PC-9 (cell line): ENCODE measurements around the gene PTCD1.

Experiments used
- EZH2 ChIP-seq: fragments of 200-600 bp; sonication (generic); IDR thresholded peaks from 2 replicates; pipeline ENCODE4 v1.8.0; 2017; ENCODE audit warnings: antibody characterized with exemption, low read depth
- TF ChIP-seq, protein P1 (sequence below): fragments of 200-600 bp; sonication (generic); conservative IDR thresholded peaks from 2 replicates; pipeline ENCODE4 v1.6.1; 2017; ENCODE audit warnings: mixed run types, antibody characterized with exemption, mild to moderate bottlenecking, moderate library complexity

DNA sequence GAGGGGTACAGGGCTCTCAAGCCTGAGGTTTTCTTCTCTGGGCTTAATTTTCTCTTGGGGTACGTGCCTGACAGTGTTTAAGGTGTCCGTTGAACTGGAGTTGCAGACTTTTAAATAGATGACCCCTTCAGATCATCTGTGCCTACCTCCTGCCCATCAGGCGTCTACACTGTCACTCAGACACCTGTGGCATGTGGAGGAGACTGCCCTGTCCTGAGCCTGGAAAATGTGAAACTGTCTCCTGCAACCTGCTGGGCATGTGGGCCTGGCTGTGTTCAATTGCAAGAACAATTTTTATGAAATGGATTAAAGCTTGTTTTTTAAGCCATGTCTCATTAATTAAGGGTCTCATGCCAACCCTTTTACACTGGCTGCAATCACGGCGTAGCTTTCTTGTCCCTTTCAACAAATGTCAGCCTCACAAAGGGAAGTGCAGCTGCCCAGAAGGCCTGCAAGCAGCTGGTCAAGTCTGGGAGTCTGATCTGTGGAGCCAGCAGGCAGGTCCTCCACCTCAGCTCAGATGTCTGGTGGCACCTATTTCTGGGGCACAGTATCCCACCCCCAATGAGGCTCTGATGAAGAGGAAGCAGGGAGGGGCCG lies 18.6 kb upstream of the PTCD1 start:
- TF ChIP-seq, protein P1, sequence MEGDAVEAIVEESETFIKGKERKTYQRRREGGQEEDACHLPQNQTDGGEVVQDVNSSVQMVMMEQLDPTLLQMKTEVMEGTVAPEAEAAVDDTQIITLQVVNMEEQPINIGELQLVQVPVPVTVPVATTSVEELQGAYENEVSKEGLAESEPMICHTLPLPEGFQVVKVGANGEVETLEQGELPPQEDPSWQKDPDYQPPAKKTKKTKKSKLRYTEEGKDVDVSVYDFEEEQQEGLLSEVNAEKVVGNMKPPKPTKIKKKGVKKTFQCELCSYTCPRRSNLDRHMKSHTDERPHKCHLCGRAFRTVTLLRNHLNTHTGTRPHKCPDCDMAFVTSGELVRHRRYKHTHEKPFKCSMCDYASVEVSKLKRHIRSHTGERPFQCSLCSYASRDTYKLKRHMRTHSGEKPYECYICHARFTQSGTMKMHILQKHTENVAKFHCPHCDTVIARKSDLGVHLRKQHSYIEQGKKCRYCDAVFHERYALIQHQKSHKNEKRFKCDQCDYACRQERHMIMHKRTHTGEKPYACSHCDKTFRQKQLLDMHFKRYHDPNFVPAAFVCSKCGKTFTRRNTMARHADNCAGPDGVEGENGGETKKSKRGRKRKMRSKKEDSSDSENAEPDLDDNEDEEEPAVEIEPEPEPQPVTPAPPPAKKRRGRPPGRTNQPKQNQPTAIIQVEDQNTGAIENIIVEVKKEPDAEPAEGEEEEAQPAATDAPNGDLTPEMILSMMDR, result no peak
- TF ChIP-seq EZH2, result no peak
